T-helper 1 cell treated with Interleukin-12 subunit alpha and Interleukin-12 subunit beta and Interleukin-4 antibody, amounts not matched to agents 30 μg/mL and 1 μg/mL, for 36 hours (primary cell): ENCODE measurements around the gene MTA1.

Experiments
- H3K27ac Mint-ChIP-seq: one replicate; pipeline ENCODE4 v1.8.0; 2021; ENCODE audit warnings: mild to moderate bottlenecking, mixed read lengths
- H3K27me3 Mint-ChIP-seq: one replicate; pipeline ENCODE4 v1.8.0; 2021; ENCODE audit warnings: low read depth, mixed read lengths
- H3K36me3 Mint-ChIP-seq: one replicate; pipeline ENCODE4 v1.8.0; 2021; ENCODE audit warnings: low read depth, mixed read lengths
- H3K4me1 Mint-ChIP-seq: one replicate; pipeline ENCODE4 v1.8.0; 2021; ENCODE audit warnings: low read depth, mixed read lengths
- H3K4me3 Mint-ChIP-seq: one replicate; pipeline ENCODE4 v1.8.0; 2021; ENCODE audit warnings: mild to moderate bottlenecking, moderate library complexity, mixed read lengths
- H3K9me3 Mint-ChIP-seq: one replicate; pipeline ENCODE4 v1.8.0; 2021; ENCODE audit warnings: mixed read lengths

The MTA1 gene

DNA sequence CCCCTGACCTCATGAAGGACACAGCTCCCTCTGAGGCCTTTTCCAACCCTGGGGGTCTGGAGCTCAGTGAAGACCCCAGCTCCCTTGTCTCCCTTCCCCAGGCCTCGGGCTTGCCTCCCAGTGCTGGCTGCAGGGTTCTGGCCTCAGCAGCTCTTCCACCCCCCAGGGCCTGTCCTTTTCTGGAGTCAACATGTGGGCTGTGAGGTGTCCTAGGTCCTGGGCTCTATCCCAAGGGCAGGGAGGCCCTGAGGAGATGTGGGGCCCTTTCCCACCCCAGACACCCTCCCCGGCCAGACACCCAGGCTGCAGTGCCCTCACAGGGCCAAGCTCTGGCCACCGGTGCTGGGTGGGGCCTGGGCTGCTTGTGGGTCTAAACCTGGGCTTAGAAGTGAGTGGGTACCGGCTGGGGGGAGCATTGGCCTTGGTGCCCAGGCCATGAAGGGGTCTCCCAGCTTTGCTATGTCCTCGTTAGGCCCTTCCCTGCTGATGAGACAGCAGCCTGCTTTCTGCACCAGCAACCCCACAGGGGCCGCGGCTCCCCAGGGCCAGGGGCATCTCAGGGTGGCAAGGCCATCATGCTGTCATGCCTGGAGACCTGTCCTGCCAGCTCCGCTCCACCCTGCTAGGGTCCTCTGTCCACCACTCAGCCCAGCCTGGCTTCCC is 52.3 kb downstream of the MTA1 start:
- H3K27ac Mint-ChIP-seq = no peak overlapping the region
- no peak overlapping the region for H3K4me3 Mint-ChIP-seq

DNA sequence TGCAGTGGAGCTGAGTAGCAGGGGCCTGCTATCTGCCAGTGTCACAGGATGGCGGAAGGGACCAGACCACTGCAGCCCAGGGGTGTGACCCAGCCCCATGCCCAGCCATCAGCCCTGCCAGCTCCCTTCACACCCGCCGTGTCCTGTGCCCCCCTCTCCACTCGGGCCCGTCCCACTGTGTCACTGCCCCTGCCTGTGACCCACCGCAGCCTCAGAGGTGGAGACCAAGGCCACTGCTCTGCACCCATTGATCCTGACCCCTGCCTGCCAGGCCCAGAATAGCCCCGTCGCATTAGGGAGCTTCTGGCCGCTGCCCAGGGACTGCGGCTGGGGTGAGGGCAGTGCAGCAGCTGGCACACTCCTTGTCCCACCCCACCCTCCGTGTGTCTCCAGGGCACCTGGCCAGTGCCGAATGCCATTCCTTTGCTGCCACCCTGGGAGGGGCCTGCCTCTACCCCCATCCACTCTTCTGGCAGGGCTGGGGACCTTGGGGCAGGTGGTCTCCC is 52.9 kb downstream of the MTA1 start:
- Mint-ChIP-seq H3K4me3 (no peak overlapping the region), H3K36me3 (no peaks in the 10 kb centered on the region), H3K9me3 (no peaks in the 10 kb centered on the region), H3K4me1 (peaks cover 4% of the 10 kb centered on the region), H3K27ac (no peak overlapping the region), H3K27me3 (peaks cover 15% of the 10 kb centered on the region)

More for the DNA sequence above, 52.3 kb downstream of the MTA1 start:
- H3K36me3 Mint-ChIP-seq = no peaks in the 10 kb centered on the region
- H3K9me3 Mint-ChIP-seq = no peaks in the 10 kb centered on the region
- H3K27me3 Mint-ChIP-seq = peaks cover 9% of the 10 kb centered on the region
- peaks cover 1% of the 10 kb centered on the region for H3K4me1 Mint-ChIP-seq

DNA sequence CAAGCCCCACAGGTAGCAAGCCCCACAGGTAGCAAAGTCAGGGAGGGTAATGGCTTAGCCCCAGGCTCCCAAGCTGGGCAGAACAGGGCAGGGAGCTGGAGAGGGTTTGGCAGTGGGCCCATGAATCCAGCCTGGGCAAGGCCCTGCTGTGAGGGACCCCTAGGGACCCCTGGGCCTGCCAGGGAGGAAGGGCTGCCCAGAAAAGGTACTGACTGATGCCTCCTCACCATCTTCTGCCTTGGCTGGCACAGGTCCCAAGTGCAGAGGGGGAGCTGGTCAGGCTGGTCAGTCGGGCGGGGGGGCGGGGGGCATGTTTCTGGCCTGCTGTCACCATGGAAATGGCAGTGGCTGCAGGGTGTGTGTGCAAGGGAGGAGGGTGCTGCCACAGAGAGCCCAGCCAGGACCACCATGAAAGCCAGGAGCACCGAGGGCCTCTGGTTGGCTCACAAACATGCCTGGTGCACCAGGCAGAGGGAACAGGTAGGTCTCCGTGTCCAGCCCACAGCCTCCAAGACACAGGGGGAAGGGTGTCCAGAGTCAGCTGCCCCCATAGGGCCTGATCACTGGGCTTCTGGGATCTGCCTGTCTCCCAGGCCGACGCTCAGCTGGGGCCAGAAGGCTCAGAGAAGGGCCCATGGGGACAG is 53.5 kb downstream of the MTA1 start:
- H3K4me3 Mint-ChIP-seq = peak overlapping the region; percentile 34
- H3K9me3 Mint-ChIP-seq = no peaks in the 10 kb centered on the region
- H3K27me3 Mint-ChIP-seq = peaks cover 17% of the 10 kb centered on the region
- no peaks in the 10 kb centered on the region for H3K36me3 Mint-ChIP-seq
- no peak overlapping the region for H3K27ac Mint-ChIP-seq
- peaks cover 4% of the 10 kb centered on the region for H3K4me1 Mint-ChIP-seq

DNA sequence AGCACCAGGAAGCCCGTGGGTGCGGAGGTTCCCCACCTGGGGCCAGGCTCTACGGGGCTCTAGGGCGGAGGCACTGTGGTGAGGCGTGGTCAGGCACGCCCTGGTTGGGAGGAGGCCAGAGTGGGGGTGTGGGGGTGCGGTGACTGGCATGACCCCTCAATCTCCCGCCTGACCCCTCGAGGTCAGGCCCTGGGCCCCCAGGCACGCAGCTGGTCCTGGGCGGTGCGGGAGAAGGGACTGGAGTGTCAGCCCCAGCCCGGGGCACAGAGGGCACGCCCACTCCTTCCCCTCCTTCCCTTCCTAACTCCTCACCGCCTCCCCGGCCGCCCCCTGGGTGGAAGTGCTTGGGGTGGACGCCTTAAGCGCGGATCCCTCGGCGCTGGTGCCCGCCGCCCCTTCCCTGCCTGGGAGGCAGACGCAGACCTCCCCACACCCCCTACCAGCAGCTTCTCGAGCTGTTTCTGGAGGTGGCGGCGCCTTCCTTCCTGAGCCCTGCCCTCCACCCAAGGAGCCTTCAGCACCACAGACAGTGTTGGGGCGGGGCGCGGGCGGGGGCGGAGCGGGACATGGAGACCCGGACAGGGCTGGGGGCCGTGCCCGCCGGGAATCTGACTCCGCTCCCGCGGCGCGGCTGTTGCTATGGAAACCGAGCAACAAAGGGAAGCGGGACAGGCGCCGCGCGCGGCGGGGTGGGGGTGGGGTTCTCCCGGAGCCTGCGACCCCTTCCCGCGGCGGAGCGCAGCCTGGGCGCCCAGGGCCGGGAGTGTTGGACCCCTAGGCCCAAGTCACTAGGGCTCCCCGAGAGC is 54.3 kb downstream of the MTA1 start:
- Mint-ChIP-seq H3K4me3 (peak overlapping the region; percentile 70), H3K36me3 (no peaks in the 10 kb centered on the region), H3K9me3 (no peaks in the 10 kb centered on the region), H3K27me3 (peaks cover 17% of the 10 kb centered on the region), H3K4me1 (peaks cover 4% of the 10 kb centered on the region), H3K27ac (no peak overlapping the region)

DNA sequence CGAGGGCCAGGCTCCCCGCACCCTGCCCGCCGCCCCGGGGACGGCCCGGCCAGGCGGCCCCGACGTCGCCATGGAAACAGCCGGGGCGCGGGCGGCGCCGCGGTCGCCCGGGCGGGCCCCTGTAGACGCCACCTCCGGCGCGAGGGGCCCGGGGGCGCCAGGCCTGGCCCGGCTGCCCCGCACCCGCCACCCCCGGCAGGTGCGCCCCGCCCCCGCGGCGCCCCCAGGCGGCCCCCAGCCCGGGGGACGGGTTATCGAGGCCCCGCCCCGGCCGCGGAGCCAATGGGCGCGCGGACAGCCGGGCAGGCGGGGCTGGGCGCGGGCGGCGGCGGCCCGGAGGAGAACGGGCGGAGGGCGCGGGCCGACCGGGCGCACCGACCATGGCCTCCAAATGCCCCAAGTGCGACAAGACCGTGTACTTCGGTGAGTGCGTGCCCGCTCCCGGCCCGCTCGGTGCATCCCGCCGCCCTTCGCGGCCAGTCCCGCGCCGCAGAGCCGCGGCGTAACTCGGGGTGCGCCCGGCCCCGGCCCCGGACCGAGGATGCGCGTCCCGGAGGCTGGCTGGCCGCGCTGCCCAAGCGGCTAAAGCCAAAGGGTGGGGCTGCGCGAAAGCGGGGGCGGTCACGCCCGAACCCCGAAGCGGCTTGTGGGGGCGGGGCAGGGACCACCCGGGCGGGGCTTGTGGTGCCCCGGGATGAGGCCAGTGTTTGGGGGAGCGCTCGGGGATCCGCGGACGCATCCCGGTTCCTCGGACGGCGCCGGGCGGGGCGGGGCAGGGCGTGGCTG is 55.0 kb downstream of the MTA1 start, which contains the start of gene CRIP2:
CRIP2 (plus strand) TSS at position 339 of the 786 bp plus-strand sequence; CDS start at position 381, 42 bp downstream.
- Mint-ChIP-seq H3K27ac (no peak within 1 kb of the TSS), H3K9me3 (no peaks in the 10 kb centered on the region), H3K27me3 (peaks cover 22% of the 10 kb centered on the region), H3K4me3 (peak within 1 kb of the TSS; percentile 70), H3K4me1 (peaks cover 4% of the 10 kb centered on the region), H3K36me3 (no peaks in the 10 kb centered on the region)

DNA sequence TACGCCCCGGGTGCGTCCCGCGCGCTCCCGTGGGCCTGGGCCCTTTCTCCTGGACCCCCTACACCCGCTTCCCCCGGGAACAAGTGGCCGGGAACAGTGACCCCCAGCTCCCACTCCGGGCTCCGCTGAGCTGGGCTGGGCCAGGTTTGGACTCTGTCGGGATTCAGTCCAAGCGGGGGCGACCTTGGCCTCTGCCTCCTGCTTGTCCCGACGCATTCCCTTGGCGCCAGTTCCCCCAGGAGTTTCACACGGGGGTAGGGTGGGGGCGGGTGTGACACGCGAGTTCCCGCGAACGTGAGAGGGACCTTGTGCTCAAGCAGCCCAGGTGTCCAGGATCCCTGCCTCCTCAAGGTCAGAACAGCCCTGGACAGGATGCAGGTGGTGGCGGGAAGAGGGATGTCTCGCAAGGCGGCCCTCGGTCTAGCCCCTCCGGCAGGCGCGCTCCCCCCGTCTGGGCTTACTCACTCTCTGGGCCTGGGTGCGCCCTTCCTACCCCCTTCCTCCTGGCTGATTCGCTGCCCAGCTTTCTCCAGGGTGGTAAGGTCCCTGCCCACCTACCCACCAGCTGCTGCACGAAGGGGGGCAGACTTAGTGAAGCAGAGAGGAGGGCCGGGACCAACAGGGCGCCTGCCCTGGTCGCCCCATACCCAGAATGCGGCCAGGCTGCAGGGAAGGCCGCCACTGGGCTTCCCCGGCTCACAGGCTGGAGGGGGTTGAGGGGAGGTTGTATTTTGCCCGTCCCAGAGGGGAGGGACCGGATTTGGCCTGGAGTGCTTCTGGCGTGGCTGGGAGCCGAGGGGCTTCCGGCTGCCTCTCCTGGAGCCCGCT is 55.9 kb downstream of the MTA1 start:
- no peak overlapping the region for H3K27ac Mint-ChIP-seq
- H3K4me1 Mint-ChIP-seq = peaks cover 7% of the 10 kb centered on the region
- peaks cover 30% of the 10 kb centered on the region for H3K27me3 Mint-ChIP-seq
- no peaks in the 10 kb centered on the region for H3K9me3 Mint-ChIP-seq
- H3K36me3 Mint-ChIP-seq = no peaks in the 10 kb centered on the region
- peak overlapping the region; percentile 28 for H3K4me3 Mint-ChIP-seq

DNA sequence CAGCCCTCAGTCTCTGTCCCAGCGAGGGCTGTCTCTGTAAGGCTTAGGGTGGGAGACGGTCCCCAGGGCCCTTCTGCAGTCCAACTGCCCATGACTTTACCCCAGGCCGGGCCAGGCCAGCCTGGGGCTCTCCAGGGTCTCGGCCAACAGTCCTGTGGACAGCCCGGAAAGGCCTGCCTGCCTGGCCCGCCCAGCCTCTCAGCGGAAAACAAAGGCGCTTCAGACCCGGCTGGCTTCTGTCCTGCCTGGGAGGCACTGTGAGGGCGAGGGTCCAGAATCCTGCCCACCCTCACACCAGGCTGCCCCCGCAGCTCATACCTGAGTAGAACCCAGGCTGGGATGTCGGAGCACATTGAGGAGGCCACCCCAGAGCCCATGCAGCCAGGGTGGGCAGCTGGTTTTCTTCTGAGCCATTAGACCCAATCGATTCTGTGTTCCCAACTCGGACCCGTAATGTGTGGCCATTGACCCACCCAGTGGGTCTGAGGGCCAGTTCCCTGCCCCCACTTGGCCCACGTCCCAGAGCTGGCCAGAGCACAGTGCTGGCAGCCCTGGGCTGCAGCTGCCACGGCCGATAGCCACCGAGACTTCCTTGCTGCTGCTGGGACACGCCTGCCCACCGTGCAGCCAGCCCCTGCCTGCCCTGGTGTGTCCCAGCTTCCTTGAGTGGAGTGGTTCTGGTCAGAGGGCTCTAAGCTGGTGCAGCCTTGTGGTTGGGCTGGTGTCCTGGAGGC is 56.6 kb downstream of the MTA1 start:
- Mint-ChIP-seq H3K27me3 (peaks cover 34% of the 10 kb centered on the region), H3K36me3 (no peaks in the 10 kb centered on the region), H3K4me3 (peak overlapping the region; percentile 28), H3K27ac (no peak overlapping the region), H3K4me1 (peaks cover 11% of the 10 kb centered on the region), H3K9me3 (no peaks in the 10 kb centered on the region)

DNA sequence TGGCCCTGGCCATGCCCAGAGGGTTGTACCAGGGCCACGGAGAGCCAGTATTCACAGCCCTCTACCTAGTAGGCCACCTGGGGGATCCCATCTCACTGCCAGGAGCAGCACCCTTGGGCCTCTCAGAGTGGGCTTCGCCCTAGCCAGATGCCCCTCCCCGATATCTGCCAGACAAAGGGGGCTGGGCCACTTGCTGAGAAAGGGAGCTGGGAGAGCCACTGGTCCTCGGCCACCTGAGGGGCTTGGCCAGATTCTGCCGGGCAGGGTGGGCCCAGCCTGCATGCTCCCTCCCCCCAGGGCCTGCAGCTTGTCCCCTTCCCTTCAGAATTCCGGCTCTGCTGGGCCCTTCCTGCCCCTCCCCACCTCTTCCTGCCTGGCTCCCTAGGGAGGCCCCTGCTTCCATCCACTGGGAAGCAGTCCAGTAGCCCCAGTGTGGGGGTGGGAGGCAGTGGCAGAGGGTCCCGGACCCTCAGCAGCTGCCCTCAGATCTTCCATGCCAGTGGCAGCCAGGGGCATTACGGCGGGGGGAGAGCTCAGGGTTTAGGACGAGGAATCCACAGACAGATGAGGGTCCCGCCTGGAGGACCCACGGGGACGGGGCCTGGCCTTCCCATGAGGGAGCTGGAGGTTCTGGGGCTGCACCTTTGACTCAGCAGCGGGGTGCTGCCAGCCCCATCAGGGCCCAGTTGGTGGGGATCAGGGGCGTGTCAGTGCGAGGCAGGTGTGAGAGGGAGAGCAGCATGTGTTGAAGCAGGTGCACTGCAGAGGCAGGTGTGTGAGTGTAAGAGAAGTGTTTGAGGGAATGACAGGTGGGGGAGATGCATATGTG is 57.4 kb downstream of the MTA1 start:
- peaks cover 15% of the 10 kb centered on the region for H3K4me1 Mint-ChIP-seq
- peak overlapping the region; percentile 70 for H3K27ac Mint-ChIP-seq
- peaks cover 34% of the 10 kb centered on the region for H3K27me3 Mint-ChIP-seq
- H3K36me3 Mint-ChIP-seq = no peaks in the 10 kb centered on the region
- H3K4me3 Mint-ChIP-seq = peak overlapping the region; percentile 53
- H3K9me3 Mint-ChIP-seq = no peaks in the 10 kb centered on the region

DNA sequence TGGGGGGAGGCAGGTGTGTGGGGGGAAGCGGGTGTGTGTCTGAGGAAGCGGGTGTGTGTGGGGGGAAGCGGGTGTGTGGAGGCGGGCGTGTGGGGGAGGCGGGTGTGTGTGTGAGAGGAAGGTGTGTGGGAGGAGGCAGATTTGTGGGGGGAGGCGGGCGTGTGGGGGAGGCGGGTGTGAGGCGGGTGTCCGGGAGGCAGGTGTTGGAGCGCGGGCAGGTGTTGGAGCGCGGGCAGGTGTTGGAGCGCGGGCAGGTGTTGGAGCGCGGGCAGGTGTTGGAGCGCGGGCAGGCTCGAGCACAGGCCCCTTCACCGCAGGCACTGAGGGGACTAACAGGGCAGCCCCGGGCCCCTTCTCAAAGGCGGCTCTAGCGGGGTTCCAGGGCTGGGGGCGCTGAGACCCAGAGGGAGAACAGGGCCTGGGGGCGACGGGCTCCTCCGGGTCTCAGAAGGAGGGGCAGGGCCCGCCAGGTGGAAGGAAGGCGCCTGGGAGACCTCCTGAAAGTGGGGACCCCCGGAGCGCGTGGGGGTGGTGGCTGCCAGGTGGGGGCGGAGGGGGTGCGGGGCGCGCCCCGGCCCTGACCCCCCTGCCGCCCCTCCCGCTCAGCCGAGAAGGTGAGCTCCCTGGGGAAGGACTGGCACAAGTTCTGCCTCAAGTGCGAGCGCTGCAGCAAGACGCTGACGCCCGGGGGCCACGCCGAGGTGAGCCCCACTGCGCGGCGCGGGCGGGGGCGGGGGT is 58.2 kb downstream of the MTA1 start:
- no peaks in the 10 kb centered on the region for H3K36me3 Mint-ChIP-seq
- H3K27me3 Mint-ChIP-seq = peaks cover 34% of the 10 kb centered on the region
- peaks cover 21% of the 10 kb centered on the region for H3K4me1 Mint-ChIP-seq
- no peaks in the 10 kb centered on the region for H3K9me3 Mint-ChIP-seq
- peak overlapping the region; percentile 53 for H3K4me3 Mint-ChIP-seq
- H3K27ac Mint-ChIP-seq = no peak overlapping the region

DNA sequence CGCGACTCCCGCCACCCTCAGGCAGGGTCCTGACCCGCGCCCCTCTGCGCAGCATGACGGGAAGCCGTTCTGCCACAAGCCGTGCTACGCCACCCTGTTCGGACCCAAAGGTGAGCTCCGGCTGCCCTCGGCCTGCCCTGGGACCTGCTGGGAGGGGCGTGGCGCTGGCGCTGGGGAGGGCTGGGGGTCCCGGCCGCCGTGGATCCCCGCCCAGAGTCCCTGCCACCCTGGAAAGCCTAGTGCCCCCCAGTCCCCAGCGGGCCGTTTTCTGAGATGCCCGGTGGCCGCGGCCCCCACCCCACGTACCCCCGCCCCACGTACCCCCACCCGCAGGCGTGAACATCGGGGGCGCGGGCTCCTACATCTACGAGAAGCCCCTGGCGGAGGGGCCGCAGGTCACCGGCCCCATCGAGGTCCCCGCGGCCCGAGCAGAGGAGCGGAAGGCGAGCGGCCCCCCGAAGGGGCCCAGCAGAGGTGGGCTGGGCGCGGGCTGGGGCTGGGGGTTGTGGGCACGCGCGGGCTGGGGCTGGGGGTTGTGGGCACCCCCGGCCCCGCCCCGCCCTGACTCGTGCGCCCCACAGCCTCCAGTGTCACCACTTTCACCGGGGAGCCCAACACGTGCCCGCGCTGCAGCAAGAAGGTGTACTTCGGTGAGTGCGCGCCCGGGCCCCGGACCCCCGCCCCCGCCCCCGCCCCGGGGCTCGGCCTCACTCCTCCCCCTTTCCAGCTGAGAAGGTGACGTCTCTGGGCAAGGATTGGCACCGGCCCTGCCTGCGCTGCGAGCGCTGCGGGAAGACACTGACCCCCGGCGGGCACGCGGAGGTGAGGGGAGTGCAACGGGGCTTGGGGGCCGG is 59.0 kb downstream of the MTA1 start:
- Mint-ChIP-seq H3K27me3 (peaks cover 34% of the 10 kb centered on the region), H3K9me3 (no peaks in the 10 kb centered on the region), H3K4me1 (peaks cover 21% of the 10 kb centered on the region), H3K36me3 (no peaks in the 10 kb centered on the region), H3K27ac (no peak overlapping the region), H3K4me3 (no peak overlapping the region)

DNA sequence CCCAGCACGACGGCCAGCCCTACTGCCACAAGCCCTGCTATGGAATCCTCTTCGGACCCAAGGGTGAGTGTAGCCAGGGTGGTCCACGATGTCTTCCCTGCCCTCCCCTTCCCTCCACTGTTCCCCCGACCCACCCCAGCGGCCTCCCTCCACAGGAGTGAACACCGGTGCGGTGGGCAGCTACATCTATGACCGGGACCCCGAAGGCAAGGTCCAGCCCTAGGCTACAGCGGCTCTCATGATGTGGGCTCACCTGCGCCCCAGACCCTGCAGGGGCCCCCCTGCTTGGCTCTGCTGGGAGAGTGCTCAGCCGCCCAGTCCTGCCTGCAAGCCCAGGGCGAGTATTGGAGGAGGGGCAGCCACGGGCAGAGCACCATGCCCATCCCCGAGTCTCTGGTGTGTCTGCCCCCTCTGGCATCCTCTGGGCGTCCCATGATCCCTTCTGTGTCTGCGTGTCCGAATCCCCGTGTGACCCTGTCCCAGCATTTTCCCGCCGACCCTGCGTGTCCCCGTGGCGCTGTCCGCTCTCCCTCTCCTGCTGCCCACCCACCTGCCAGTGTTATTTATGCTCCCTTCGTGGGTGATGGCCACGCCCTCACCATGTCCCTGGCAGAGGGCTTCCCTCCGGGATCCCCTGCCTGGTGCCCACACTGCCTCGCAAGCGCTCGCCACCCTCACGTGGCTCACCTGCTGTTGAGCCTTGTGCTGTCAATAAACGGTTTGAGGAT is 60.0 kb downstream of the MTA1 start:
- Mint-ChIP-seq H3K4me3 (no peak overlapping the region), H3K36me3 (no peaks in the 10 kb centered on the region)

More for the DNA sequence above, 60.0 kb downstream of the MTA1 start:
- Mint-ChIP-seq H3K27me3 (peaks cover 34% of the 10 kb centered on the region), H3K4me1 (peaks cover 24% of the 10 kb centered on the region), H3K9me3 (no peaks in the 10 kb centered on the region), H3K27ac (no peak overlapping the region)
